G401.6 (cell line): ENCODE results near the gene LPO.

ENCODE experiments used
- FAIRE-seq: peaks from 2 replicates; lab custom pipeline; 2012; peaks lifted over from hg19 to GRCh38; lab: Jason Lieb, UNC

Gene LPO

GRCh38 chr17:58305626-58306025, 67.2 kb downstream of the LPO start:
- no peak for FAIRE-seq

- no peak for FAIRE-seq
Observed at GRCh38 chr17:58306131-58306951, 68.0 kb downstream of the LPO start.

- no peak for FAIRE-seq
Observed at GRCh38 chr17:58307468-58308172, 69.2 kb downstream of the LPO start.

- no peak for FAIRE-seq
Observed at GRCh38 chr17:58308173-58308984, 70.0 kb downstream of the LPO start.

- no peak for FAIRE-seq
Observed at GRCh38 chr17:58308985-58309917, 70.9 kb downstream of the LPO start.

- no peak for FAIRE-seq
Observed at GRCh38 chr17:58309918-58310259, 71.5 kb downstream of the LPO start.

- no peak for FAIRE-seq
Observed at GRCh38 chr17:58310511-58311428, 72.4 kb downstream of the LPO start.

- FAIRE-seq = no peak
Observed at GRCh38 chr17:58311429-58311894, 73.1 kb downstream of the LPO start.

- no peak for FAIRE-seq
Observed at GRCh38 chr17:58312021-58312630, 73.7 kb downstream of the LPO start.

GRCh38 chr17:58312829-58313228, 74.4 kb downstream of the LPO start:
- peak; percentile 27 for FAIRE-seq

GRCh38 chr17:58313815-58314705, 75.7 kb downstream of the LPO start:
- FAIRE-seq = no peak

- no peak for FAIRE-seq
Observed at GRCh38 chr17:58314706-58315015, 76.3 kb downstream of the LPO start.

GRCh38 chr17:58315281-58315711, 76.9 kb downstream of the LPO start:
- FAIRE-seq = no peak

GRCh38 chr17:58315750-58316149, 77.4 kb downstream of the LPO start:
- FAIRE-seq = no peak

- no peak for FAIRE-seq
Observed at GRCh38 chr17:58316260-58316960, 78.0 kb downstream of the LPO start.

- FAIRE-seq = no peak
Observed at GRCh38 chr17:58317421-58318064, 79.2 kb downstream of the LPO start.

- no peak for FAIRE-seq
Observed at GRCh38 chr17:58318065-58318481, 79.7 kb downstream of the LPO start.
